ENCODE data around the gene PGAM2. TPM values are rescaled to one million over a fixed set of nuclear protein-coding genes. Genes with fewer than 3 reads are reported as not detected.

PGAM2 gene
- total RNA-seq, result under 1 TPM in 1 of 2 experiments, not detected in 1; 0.49 TPM

DNA sequence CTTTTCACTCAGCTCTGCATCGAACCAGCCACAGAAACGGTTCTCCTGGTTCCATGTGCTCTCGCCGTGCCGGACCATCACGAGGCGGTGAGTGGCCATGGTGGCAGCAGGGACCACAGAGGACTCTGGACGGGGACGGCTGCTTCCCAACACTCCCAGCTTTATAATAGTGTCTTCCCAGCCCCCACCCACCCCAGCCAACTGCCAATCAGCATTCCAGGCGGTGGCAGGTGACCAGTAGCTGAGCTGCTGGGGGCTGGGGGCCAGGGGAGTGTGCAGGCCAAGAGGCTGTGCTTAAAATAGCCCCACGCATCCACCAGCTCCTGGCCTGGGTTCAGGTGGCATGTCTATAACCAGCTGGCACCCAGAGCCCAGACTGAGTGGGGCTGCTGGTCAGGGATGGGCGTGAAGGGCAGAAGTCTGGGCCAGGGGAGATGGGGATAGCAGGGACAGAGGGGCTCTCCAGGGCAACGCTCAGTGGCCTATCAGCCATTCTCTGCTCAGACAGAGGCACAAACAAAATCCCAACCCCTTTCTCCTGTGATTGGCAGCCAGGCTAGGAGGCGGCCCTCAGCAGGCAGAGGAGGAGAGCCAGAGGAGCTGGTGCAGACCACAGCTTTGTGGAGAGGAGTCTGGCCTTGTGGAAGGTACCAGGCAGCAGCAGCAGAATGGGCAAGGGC is at the start of gene PGAM2:
Gene PGAM2, minus strand, starts transcription at position 137 of the 680 bp plus-strand sequence. Its CDS starts 38 bp downstream, at position 99.
- Mint-ChIP-seq H3K27me3 (no peaks in the 10 kb centered on the region), H3K4me1 (ENCODE audit: low read depth) (peaks cover 29% of the 10 kb centered on the region), H3K36me3 (ENCODE audit: low read depth) (peaks cover 4% of the 10 kb centered on the region), H3K4me3 (no peak within 1 kb of the TSS), H3K9me3 (no peaks in the 10 kb centered on the region), H3K27ac (no peak within 1 kb of the TSS)
- intact Hi-C loops (cut with micrococcal nuclease), result no loop called here
- TF ChIP-seq, protein P1, sequence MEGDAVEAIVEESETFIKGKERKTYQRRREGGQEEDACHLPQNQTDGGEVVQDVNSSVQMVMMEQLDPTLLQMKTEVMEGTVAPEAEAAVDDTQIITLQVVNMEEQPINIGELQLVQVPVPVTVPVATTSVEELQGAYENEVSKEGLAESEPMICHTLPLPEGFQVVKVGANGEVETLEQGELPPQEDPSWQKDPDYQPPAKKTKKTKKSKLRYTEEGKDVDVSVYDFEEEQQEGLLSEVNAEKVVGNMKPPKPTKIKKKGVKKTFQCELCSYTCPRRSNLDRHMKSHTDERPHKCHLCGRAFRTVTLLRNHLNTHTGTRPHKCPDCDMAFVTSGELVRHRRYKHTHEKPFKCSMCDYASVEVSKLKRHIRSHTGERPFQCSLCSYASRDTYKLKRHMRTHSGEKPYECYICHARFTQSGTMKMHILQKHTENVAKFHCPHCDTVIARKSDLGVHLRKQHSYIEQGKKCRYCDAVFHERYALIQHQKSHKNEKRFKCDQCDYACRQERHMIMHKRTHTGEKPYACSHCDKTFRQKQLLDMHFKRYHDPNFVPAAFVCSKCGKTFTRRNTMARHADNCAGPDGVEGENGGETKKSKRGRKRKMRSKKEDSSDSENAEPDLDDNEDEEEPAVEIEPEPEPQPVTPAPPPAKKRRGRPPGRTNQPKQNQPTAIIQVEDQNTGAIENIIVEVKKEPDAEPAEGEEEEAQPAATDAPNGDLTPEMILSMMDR (IDR thresholded peaks at IDR 0.05), result no peak
- POLR2A ChIA-PET, result interaction anchor here (0.5 to 6.5 kb wide), 10 partner anchors 9 to 426 kb away, joined by 3 to 79 read pairs (median 8); partner anchors contain the start of gene DBNL
- ATAC-seq (peak; percentile 43), DNase-seq (peak; percentile 35)
- CTCF ChIA-PET, result interaction anchor here (0.8 to 1.1 kb wide), 2 partner anchors 12 to 15 kb away, joined by 3 read pairs; no protein-coding TSS in a partner anchor

DNA sequence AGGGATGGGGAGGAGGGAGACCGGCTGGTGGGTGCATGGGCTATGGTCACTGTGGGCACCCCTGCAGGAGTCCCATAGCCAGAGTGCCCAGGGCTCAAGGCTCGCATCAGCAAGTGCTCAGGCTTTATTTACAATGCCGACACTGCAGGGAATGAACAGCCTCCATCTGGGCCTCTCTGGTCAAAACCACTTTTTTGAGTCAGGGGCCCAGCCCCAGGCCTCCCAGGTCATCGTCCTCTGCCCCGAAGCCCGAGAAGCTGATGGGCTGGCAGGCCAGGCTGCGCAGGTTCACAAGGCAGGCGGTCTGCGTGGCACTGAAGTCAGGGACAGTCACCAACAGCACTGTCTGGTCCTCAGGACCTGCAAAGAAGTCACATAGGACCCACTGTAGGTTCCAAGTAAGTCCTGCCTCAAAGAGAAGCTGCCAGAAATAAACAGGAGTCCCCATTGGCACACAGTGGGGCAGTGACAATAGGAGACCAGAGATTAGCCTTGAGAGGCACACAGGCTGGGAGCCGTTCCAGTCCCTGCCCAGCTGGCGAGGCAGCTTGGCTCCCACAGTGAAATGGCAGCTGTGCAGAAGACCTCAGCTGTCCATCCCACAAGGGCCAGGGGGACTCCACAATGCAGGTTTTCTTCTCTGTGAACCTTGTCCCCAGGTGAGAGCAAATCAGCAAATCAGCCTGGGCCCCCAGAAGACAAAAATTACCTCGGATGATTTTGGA is 49.4 kb upstream of the PGAM2 start:
- H3K9me3 Mint-ChIP-seq, result no peaks in the 10 kb centered on the region
- intact Hi-C loops (cut with micrococcal nuclease), result no loop called here
- H3K4me3 Mint-ChIP-seq, result no peak overlapping the region
- ChIA-PET CTCF (no interaction called here), POLR2A (interaction anchor here (1.0 to 2.5 kb wide), 6 partner anchors 8 to 70 kb away, joined by 3 to 17 read pairs (median 7); partner anchors contain the start of genes AEBP1, DBNL, PGAM2 and POLD2)
- H3K4me1 Mint-ChIP-seq (ENCODE audit: low read depth), result peaks cover 7% of the 10 kb centered on the region
- DNase-seq (no peak), ATAC-seq (no peak)
- H3K27me3 Mint-ChIP-seq, result no peaks in the 10 kb centered on the region
- TF ChIP-seq, protein P1 (IDR thresholded peaks at IDR 0.05), result no peak
- H3K36me3 Mint-ChIP-seq (ENCODE audit: low read depth), result peaks cover 33% of the 10 kb centered on the region
- no peak overlapping the region for H3K27ac Mint-ChIP-seq

DNA sequence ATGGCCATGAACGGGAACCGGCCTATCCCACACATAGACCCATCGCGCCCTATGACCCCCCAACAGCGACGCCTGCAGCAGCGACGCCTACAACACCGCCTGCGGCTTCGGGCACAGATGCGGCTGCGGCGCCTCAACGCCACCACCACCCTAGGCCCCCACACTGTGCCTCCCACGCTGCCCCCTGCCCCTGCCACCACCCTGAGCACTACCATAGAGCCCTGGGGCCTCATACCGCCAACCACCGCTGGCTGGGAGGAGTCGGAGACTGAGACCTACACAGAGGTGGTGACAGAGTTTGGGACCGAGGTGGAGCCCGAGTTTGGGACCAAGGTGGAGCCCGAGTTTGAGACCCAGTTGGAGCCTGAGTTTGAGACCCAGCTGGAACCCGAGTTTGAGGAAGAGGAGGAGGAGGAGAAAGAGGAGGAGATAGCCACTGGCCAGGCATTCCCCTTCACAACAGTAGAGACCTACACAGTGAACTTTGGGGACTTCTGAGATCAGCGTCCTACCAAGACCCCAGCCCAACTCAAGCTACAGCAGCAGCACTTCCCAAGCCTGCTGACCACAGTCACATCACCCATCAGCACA is 48.5 kb upstream of the PGAM2 start:
- Mint-ChIP-seq H3K4me1 (ENCODE audit: low read depth) (no peaks in the 10 kb centered on the region), H3K9me3 (no peaks in the 10 kb centered on the region), H3K4me3 (no peak overlapping the region), H3K27ac (no peak overlapping the region), H3K36me3 (ENCODE audit: low read depth) (peaks cover 25% of the 10 kb centered on the region), H3K27me3 (no peaks in the 10 kb centered on the region)
- POLR2A ChIA-PET, result interaction anchor here (1.4 to 2.4 kb wide), 3 partner anchors 8 to 48 kb away, joined by 3 to 17 read pairs (median 7); partner anchors contain the start of genes AEBP1 and PGAM2
- CTCF ChIA-PET, result no interaction called here
- DNase-seq (no peak), ATAC-seq (peak; percentile 10)
- intact Hi-C loops (cut with micrococcal nuclease), result no loop called here
- TF ChIP-seq, protein P1 (IDR thresholded peaks at IDR 0.05), result no peak

DNA sequence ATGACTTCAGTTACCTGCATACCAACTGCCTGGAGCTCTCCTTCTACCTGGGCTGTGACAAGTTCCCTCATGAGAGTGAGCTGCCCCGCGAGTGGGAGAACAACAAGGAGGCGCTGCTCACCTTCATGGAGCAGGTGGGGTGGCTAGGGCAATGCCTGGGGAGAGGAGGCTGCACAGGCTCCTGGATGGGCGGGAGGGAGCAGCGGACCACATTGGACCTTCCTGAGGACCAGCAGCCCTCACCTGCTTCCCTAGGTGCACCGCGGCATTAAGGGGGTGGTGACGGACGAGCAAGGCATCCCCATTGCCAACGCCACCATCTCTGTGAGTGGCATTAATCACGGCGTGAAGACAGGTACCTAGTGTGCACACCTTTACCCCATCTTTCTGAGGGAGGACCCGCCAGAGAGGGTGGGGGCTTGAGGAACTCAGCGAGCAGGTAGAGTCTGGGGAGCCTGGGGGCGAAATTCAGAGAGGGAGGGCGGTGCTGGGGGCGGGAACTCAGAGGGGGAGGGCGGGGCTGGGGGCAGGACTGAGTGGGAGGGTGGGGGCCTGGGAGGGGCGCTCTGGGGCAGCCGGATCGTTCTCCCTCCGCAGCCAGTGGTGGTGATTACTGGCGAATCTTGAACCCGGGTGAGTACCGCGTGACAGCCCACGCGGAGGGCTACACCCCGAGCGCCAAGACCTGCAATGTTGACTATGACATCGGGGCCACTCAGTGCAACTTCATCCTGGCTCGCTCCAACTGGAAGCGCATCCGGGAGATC is 47.8 kb upstream of the PGAM2 start:
- TF ChIP-seq, protein P1 (IDR thresholded peaks at IDR 0.05), result no peak
- Mint-ChIP-seq H3K27ac (no peak overlapping the region), H3K36me3 (ENCODE audit: low read depth) (peaks cover 24% of the 10 kb centered on the region), H3K4me1 (ENCODE audit: low read depth) (no peaks in the 10 kb centered on the region), H3K9me3 (no peaks in the 10 kb centered on the region), H3K4me3 (no peak overlapping the region), H3K27me3 (no peaks in the 10 kb centered on the region)
- DNase-seq (no peak), ATAC-seq (no peak)
- POLR2A ChIA-PET, result interaction anchor here (1.3 to 2.5 kb wide), 6 partner anchors 7 to 47 kb away, joined by 3 to 17 read pairs (median 6); partner anchors contain the start of genes AEBP1, PGAM2 and POLD2
- intact Hi-C loops (cut with micrococcal nuclease), result no loop called here
- CTCF ChIA-PET, result no interaction called here
